ENCODE results near the gene NENF.

GRCh38 chr1:212475151-212475550 lies 42.4 kb downstream of the NENF start:
- TF ChIP-seq CTCF (IDR thresholded peaks at IDR 0.05 in 4 of 5, conservative IDR thresholded peaks at IDR 0.05 in 1 of 5) (no peak), POLR2A (IDR thresholded peaks at IDR 0.05) (no peak)

Measured in gastrocnemius medialis (tissue), 4 donors.